B cell (primary cell): ENCODE measurements around the gene CEP295NL.

Experiments used
- CTCF ChIP-seq: fragments of 200-600 bp; IDR thresholded peaks from one replicate; pipeline ENCODE4 v1.8.0; 2022; ENCODE audit warnings: antibody characterized with exemption, mild to moderate bottlenecking
- EZH2 ChIP-seq: IDR thresholded peaks from 2 replicates; pipeline ENCODE4 v1.6.1; 2012; ENCODE audit warnings: borderline replicate concordance, low read depth, mild to moderate bottlenecking, moderate library complexity, low read length; ENCODE audit not compliant: insufficient read depth, poor library complexity, severe bottlenecking

DNA sequence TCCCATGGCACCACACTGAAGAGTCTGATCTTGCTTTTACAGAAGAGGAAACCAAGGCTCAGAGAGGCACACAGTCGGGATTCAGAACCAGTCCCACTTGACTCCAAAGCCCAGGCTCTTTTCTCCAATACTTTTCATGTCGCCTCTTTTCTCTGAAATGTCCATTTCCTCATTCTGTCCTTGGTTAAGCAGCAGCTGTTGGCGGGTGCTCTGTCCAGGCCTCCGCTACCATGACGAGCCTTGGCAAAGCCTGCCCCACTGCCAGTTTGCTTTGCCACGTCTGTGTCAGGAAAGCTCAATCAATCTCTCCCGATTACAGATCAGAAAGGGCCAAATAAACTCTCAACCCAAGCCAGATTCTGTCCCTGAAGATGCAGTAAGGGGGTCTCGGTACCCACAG, 9.1 kb upstream of the CEP295NL start:
- TF ChIP-seq CTCF: no peak
- TF ChIP-seq EZH2: no peak
